ENCODE measurements around the gene DPAGT1.

DNA sequence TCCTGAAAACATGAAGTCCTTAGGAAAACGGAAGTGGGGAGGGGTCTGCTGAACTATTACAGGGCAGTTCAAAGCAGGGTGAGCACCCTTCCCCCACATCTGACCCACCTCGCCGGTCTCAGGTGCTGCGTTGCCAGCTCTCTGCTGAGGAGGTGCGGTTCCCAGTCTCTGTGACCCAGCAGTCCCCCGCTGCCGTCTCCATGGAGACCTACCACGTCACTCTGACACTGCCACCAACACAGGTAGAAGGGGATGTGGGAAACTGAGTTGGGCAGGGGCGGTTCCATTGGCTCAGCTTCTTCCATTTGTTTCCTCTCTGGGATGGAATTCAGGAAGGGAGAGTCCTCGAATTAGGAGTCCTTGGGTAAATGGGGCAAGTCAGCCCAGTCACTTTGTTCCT lies 8.8 kb upstream of the DPAGT1 start:
- no peak for TF ChIP-seq POLR2A (IDR thresholded peaks at IDR 0.05)
- TF ChIP-seq, protein P1, sequence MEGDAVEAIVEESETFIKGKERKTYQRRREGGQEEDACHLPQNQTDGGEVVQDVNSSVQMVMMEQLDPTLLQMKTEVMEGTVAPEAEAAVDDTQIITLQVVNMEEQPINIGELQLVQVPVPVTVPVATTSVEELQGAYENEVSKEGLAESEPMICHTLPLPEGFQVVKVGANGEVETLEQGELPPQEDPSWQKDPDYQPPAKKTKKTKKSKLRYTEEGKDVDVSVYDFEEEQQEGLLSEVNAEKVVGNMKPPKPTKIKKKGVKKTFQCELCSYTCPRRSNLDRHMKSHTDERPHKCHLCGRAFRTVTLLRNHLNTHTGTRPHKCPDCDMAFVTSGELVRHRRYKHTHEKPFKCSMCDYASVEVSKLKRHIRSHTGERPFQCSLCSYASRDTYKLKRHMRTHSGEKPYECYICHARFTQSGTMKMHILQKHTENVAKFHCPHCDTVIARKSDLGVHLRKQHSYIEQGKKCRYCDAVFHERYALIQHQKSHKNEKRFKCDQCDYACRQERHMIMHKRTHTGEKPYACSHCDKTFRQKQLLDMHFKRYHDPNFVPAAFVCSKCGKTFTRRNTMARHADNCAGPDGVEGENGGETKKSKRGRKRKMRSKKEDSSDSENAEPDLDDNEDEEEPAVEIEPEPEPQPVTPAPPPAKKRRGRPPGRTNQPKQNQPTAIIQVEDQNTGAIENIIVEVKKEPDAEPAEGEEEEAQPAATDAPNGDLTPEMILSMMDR (IDR thresholded peaks at IDR 0.05), result no peak
